OCI-LY7 (cell line): ENCODE measurements around the gene EIF4E2. TPM values are rescaled to one million over a fixed set of nuclear protein-coding genes. Genes with fewer than 3 reads are reported as not detected.

Source experiments
- BruUV-seq: library from RNA; stranded (reverse); fragments of 400-500 nt; replicated peaks from 2 replicates; lab custom pipeline; 2021; lab: Mats Ljungman, UMichigan
- CTCF ChIA-PET: fragments of 300-600 bp; sonication (Branson Sonifier 250); formaldehyde crosslinking; loops from one replicate; lab custom pipeline; 2022; ENCODE audit warnings: antibody characterized with exemption; ENCODE audit not compliant: unreplicated experiment; lab: Charles Lee
- POLR2A ChIA-PET: fragments of 300-600 bp; sonication (Branson Sonifier 250); formaldehyde crosslinking; loops from one replicate; lab custom pipeline; 2022; ENCODE audit warnings: antibody characterized with exemption; lab: Charles Lee
- DNase-seq: peaks from one replicate; pipeline ENCODE4 v3.0.0-alpha.2; 2015; ENCODE audit warnings: low spot score
- H2AFZ ChIP-seq: fragments of 200-600 bp; sonication (generic), shearing (Covaris generic); 2 replicates; pipeline ENCODE4 v1.6.1; 2014; ENCODE audit warnings: mild to moderate bottlenecking, antibody characterized with exemption, low read length, moderate library complexity
- H3K27ac ChIP-seq: fragments of 200-600 bp; sonication (generic); 2 replicates; pipeline ENCODE4 v1.5.1; 2014; ENCODE audit warnings: mixed run types, low read depth, mild to moderate bottlenecking, moderate library complexity, low read length, inconsistent platforms; ENCODE audit not compliant: poor library complexity, severe bottlenecking
- H3K36me3 ChIP-seq: fragments of 200-600 bp; sonication (generic); 2 replicates; pipeline ENCODE4 v1.6.1; 2014; ENCODE audit warnings: mild to moderate bottlenecking, antibody characterized with exemption, low read length, moderate library complexity, mixed read lengths; ENCODE audit not compliant: insufficient read depth
- H3K4me1 ChIP-seq: fragments of 200-600 bp; sonication (generic); 2 replicates; pipeline ENCODE4 v1.5.1; 2014; ENCODE audit warnings: mild to moderate bottlenecking, low read length; ENCODE audit not compliant: insufficient read depth, poor library complexity, severe bottlenecking
- H3K4me2 ChIP-seq: fragments of 200-600 bp; sonication (generic); 2 replicates; pipeline ENCODE4 v1.6.1; 2014; ENCODE audit warnings: mild to moderate bottlenecking, low read length
- H3K4me3 ChIP-seq: fragments of 200-600 bp; sonication (generic); 2 replicates; pipeline ENCODE4 v1.5.1; 2014; ENCODE audit warnings: mild to moderate bottlenecking, low read depth, low read length; ENCODE audit not compliant: poor library complexity, severe bottlenecking
- H3K79me2 ChIP-seq: fragments of 200-600 bp; sonication (generic); 2 replicates; pipeline ENCODE4 v1.6.1; 2016; ENCODE audit warnings: low read depth, mild to moderate bottlenecking, low read length, moderate library complexity, mixed read lengths; ENCODE audit not compliant: insufficient read depth
- H3K9me2 ChIP-seq: fragments of 200-600 bp; sonication (generic); 2 replicates; pipeline ENCODE4 v1.6.1; 2016; ENCODE audit warnings: mild to moderate bottlenecking, low read length, mixed read lengths; ENCODE audit not compliant: insufficient read depth
- H3K9me3 ChIP-seq: fragments of 200-600 bp; sonication (generic); 2 replicates; pipeline ENCODE4 v1.6.1; 2014; ENCODE audit warnings: mild to moderate bottlenecking, mixed run types, low read length, mixed read lengths
- H4K20me1 ChIP-seq: fragments of 200-600 bp; sonication (generic); 2 replicates; pipeline ENCODE4 v1.6.1; 2014; ENCODE audit warnings: mild to moderate bottlenecking, antibody characterized with exemption, low read length, moderate library complexity, mixed read lengths; ENCODE audit not compliant: insufficient read depth
- EZH2phosphoT487 ChIP-seq: fragments of 200-600 bp; sonication (generic); IDR thresholded peaks from 2 replicates; pipeline ENCODE4 v1.6.1; 2018; ENCODE audit warnings: low read depth, borderline replicate concordance, mild to moderate bottlenecking, mixed run types, antibody characterized with exemption, low read length, moderate library complexity, mixed read lengths
- intact Hi-C: fragments of 100-400 bp; cut with micrococcal nuclease; formaldehyde crosslinking; loops from one replicate; pipeline ENCODE4 v1.10.0; 2022; ENCODE audit not compliant: unreplicated experiment
- total RNA-seq, 2 experiments: library from RNA; depleted of rRNA in 1 of 2; stranded (reverse); fragments of >200 nt in 1 of 2; shearing (Covaris generic) in 1 of 2; gene quantifications; 2 replicates each; pipeline ENCODE4 v1.2.3, GENCODE V29; 2014 to 2022
- TF ChIP-seq, protein P1 (sequence below): fragments of 200-600 bp; sonication (generic); conservative IDR thresholded peaks from 2 replicates; pipeline ENCODE4 v1.5.1; 2014; ENCODE audit warnings: mild to moderate bottlenecking, antibody characterized with exemption, low read length, moderate library complexity, mixed read lengths

Gene EIF4E2
- total RNA-seq, 2 experiments from 2014 or later = 59.9 to 76.3 TPM

DNA sequence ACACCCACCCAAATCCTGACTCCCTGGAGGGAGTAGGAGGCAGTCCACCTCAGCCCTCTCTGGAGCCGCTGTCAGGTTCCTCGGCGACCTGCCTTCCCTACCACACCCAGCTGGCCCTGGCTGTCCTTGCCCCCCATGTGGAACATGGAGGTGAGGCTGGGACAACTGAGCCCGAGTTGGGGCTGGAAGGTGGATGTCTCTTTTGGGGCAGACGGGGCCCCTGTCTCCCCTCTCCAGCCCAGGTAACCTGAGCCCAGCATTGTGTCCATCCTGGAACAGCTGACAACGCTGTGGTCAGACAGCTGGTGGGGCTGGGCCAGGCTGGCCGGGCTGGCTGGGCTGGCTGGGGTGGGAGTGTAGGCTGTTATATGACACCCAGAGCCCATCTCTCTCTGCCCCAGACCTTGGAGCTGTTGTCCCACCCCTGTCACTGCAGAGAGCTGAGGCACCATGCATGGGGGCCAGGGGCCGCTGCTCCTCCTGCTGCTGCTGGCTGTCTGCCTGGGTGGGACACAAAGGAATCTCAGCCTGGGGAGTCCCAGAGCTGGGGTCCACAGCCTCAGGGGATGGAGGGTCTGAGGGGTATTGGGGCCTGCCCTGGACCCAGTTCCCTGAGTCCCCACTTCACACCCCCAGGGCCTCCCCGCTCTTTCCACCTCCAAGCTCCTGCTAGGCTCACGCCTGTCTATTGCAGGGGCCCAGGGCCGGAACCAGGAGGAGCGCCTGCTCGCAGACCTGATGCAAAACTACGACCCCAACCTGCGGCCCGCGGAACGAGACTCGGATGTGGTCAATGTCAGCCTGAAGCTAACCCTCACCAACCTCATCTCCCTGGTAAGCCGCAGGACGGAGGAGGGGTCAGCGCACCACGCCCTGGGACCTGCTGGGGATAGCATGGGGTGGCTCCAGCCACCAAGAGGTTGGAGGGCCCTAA lies 10.9 kb upstream of the EIF4E2 start, which contains the start of gene CHRNG:
Gene CHRNG, plus strand, starts transcription at position 395 of the 934 bp plus-strand sequence. Its CDS starts 56 bp downstream, at position 451.
- Histone ChIP-seq H2AFZ (no peak within 1 kb of the TSS), H3K36me3 (peaks cover 12% of the 10 kb centered on the region), H3K9me3 (0 out of 2 replicates have a peak, but pooled peaks cover 6% of the 10 kb centered on the region), H3K9me2 (no peaks in the 10 kb centered on the region), H4K20me1 (no peaks in the 10 kb centered on the region), H3K4me3 (no peak within 1 kb of the TSS), H3K27ac (no peak within 1 kb of the TSS), H3K4me1 (peaks cover under 1% of the 10 kb centered on the region), H3K79me2 (no peaks in the 10 kb centered on the region), H3K4me2 (no peak within 1 kb of the TSS)
- ChIA-PET POLR2A (no interaction called here), CTCF (no interaction called here)
- no peak for TF ChIP-seq EZH2phosphoT487
- TF ChIP-seq, protein P1, sequence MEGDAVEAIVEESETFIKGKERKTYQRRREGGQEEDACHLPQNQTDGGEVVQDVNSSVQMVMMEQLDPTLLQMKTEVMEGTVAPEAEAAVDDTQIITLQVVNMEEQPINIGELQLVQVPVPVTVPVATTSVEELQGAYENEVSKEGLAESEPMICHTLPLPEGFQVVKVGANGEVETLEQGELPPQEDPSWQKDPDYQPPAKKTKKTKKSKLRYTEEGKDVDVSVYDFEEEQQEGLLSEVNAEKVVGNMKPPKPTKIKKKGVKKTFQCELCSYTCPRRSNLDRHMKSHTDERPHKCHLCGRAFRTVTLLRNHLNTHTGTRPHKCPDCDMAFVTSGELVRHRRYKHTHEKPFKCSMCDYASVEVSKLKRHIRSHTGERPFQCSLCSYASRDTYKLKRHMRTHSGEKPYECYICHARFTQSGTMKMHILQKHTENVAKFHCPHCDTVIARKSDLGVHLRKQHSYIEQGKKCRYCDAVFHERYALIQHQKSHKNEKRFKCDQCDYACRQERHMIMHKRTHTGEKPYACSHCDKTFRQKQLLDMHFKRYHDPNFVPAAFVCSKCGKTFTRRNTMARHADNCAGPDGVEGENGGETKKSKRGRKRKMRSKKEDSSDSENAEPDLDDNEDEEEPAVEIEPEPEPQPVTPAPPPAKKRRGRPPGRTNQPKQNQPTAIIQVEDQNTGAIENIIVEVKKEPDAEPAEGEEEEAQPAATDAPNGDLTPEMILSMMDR = no peak
- DNase-seq = no peak
- BruUV-seq = no TSS peak
- intact Hi-C loops = no loop called here

DNA sequence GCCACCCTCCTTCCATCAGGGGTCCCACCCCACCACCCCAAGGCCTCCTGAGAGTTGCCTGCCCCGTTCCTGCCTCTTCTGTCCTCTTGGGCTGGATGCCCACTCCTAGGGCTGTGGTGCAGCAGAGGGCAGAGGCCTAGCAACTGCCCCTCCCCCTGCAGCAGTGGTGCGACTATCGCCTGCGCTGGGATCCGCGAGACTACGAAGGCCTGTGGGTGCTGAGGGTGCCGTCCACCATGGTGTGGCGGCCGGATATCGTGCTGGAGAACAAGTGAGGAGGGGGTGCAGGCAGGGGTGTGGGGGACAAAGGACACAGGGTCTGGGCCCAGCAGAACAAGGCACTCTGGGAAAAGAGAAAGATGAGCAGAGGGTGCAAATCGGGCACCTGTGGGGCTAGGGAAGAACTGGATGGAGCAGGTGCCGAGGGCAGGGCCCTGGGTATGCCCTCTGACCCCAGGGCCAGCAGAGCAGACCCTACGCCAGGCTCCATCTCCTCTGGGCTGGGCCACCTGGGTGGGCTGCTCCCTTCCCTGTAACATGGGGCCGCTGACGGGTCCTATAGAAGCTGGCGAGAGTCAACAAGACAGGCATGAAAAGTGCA lies 9.9 kb upstream of the EIF4E2 start:
- no TSS peak for BruUV-seq
- Histone ChIP-seq H2AFZ (no peak overlapping the region), H3K36me3 (peaks cover 20% of the 10 kb centered on the region), H3K79me2 (no peaks in the 10 kb centered on the region), H3K4me3 (no peak overlapping the region), H3K4me1 (no peaks in the 10 kb centered on the region), H3K27ac (no peak overlapping the region), H4K20me1 (no peaks in the 10 kb centered on the region), H3K9me3 (0 out of 2 replicates have a peak, but pooled peaks cover 6% of the 10 kb centered on the region), H3K4me2 (no peak overlapping the region), H3K9me2 (no peaks in the 10 kb centered on the region)
- ChIA-PET CTCF (no interaction called here), POLR2A (no interaction called here)
- TF ChIP-seq, protein P1 = no peak
- TF ChIP-seq EZH2phosphoT487 = no peak
- intact Hi-C loops = no loop called here
- DNase-seq = no peak
